H9 (cell line): ENCODE measurements around the gene DLG2. TPM values are rescaled to one million over a fixed set of nuclear protein-coding genes. Genes with fewer than 3 reads are reported as not detected.

ENCODE experiments used
- DNase-seq: peaks from one replicate; pipeline ENCODE4 v3.0.0-alpha.2; 2017
- H2AFZ ChIP-seq: one replicate; pipeline ENCODE4 v1.6.1; 2013; ENCODE audit warnings: mild to moderate bottlenecking, low read length, control low read depth, moderate library complexity
- H2AK5ac ChIP-seq: 2 replicates; pipeline ENCODE4 v1.6.1; 2013; ENCODE audit warnings: low read length, control low read depth, mixed read lengths; ENCODE audit not compliant: insufficient read length
- H2BK120ac ChIP-seq: one replicate; pipeline ENCODE4 v1.6.1; 2013; ENCODE audit warnings: low read depth, mild to moderate bottlenecking, low read length, control low read depth, inconsistent platforms; ENCODE audit not compliant: poor library complexity, severe bottlenecking
- H2BK12ac ChIP-seq: 2 replicates; pipeline ENCODE4 v1.6.1; 2013; ENCODE audit warnings: low read length, control low read depth, mixed read lengths, low read depth; ENCODE audit not compliant: insufficient read length
- H2BK15ac ChIP-seq: 2 replicates; pipeline ENCODE4 v1.6.1; 2013; ENCODE audit warnings: low read depth, low read length, control low read depth
- H2BK20ac ChIP-seq: one replicate; pipeline ENCODE4 v1.6.1; 2013; ENCODE audit warnings: low read depth, mild to moderate bottlenecking, low read length, control low read depth, inconsistent platforms; ENCODE audit not compliant: poor library complexity, severe bottlenecking
- H2BK5ac ChIP-seq: 2 replicates; pipeline ENCODE4 v1.6.1; 2013; ENCODE audit warnings: low read length, control low read depth, mixed read lengths; ENCODE audit not compliant: insufficient read length
- H3K14ac ChIP-seq: 2 replicates; pipeline ENCODE4 v1.6.1; 2013; ENCODE audit warnings: low read length, control low read depth; ENCODE audit not compliant: insufficient read depth
- H3K18ac ChIP-seq: 2 replicates; pipeline ENCODE4 v1.6.1; 2013; ENCODE audit warnings: low read depth, mild to moderate bottlenecking, mixed read lengths, low read length, control low read depth; ENCODE audit not compliant: insufficient read length
- H3K23ac ChIP-seq: 2 replicates; pipeline ENCODE4 v1.6.1; 2013; ENCODE audit warnings: low read length, control low read depth, mixed read lengths, low read depth; ENCODE audit not compliant: insufficient read length
- H3K23me2 ChIP-seq: 2 replicates; pipeline ENCODE4 v1.6.1; 2013; ENCODE audit warnings: low read depth, mild to moderate bottlenecking, mixed read lengths, low read length, control low read depth; ENCODE audit not compliant: insufficient read length, poor library complexity, severe bottlenecking
- H3K27ac ChIP-seq: 2 replicates; pipeline ENCODE4 v1.5.1; 2013; ENCODE audit warnings: low read length, control low read depth, mixed read lengths, low read depth; ENCODE audit not compliant: insufficient read length
- H3K27me3 ChIP-seq: 2 replicates; pipeline ENCODE4 v1.6.1; 2013; ENCODE audit warnings: low read length, control low read depth, inconsistent platforms; ENCODE audit not compliant: insufficient read depth
- H3K4ac ChIP-seq: 2 replicates; pipeline ENCODE4 v1.6.1; 2013; ENCODE audit warnings: low read depth, mild to moderate bottlenecking, control low read depth, inconsistent platforms, low read length, moderate library complexity
- H3K4me1 ChIP-seq: 2 replicates; pipeline ENCODE4 v1.6.1; 2013; ENCODE audit warnings: low read length, control low read depth, inconsistent platforms; ENCODE audit not compliant: insufficient read depth
- H3K4me2 ChIP-seq: 2 replicates; pipeline ENCODE4 v1.6.1; 2013; ENCODE audit warnings: low read length, control low read depth, mixed read lengths; ENCODE audit not compliant: insufficient read length, insufficient read depth
- H3K56ac ChIP-seq: 2 replicates; pipeline ENCODE4 v1.6.1; 2013; ENCODE audit warnings: low read depth, mild to moderate bottlenecking, mixed read lengths, low read length, control low read depth; ENCODE audit not compliant: insufficient read length
- H3K79me1 ChIP-seq: 2 replicates; pipeline ENCODE4 v1.6.1; 2013; ENCODE audit warnings: low read depth, mild to moderate bottlenecking, moderate library complexity, low read length, control low read depth, inconsistent platforms; ENCODE audit not compliant: insufficient read depth, poor library complexity, severe bottlenecking
- H3K79me2 ChIP-seq: 2 replicates; pipeline ENCODE4 v1.6.1; 2013; ENCODE audit warnings: low read length, control low read depth, inconsistent platforms; ENCODE audit not compliant: insufficient read depth
- H3K9ac ChIP-seq: 2 replicates; pipeline ENCODE4 v1.6.1; 2013; ENCODE audit warnings: low read length, control low read depth, mixed read lengths; ENCODE audit not compliant: insufficient read length; ENCODE audit errors: extremely low read depth
- H3K9me3 ChIP-seq: one replicate; pipeline ENCODE4 v1.6.1; 2013; ENCODE audit warnings: low read depth, low read length, inconsistent platforms; ENCODE audit not compliant: control insufficient read depth
- H3T11ph ChIP-seq: one replicate; pipeline ENCODE4 v1.6.1; 2013; ENCODE audit warnings: mild to moderate bottlenecking, low read length, control low read depth, inconsistent platforms
- H4K20me1 ChIP-seq: one replicate; pipeline ENCODE4 v1.6.1; 2013; ENCODE audit not compliant: control insufficient read depth, insufficient read length, insufficient read depth
- H4K5ac ChIP-seq: 2 replicates; pipeline ENCODE4 v1.6.1; 2013; ENCODE audit warnings: low read depth, mild to moderate bottlenecking, mixed read lengths, low read length, control low read depth; ENCODE audit not compliant: insufficient read length
- H4K8ac ChIP-seq: replicated peaks from 2 replicates; pipeline ENCODE4 v1.6.1; 2013; ENCODE audit warnings: low read length, control low read depth, mixed read lengths, low read depth; ENCODE audit not compliant: insufficient read length
- H4K91ac ChIP-seq: 2 replicates; pipeline ENCODE4 v1.6.1; 2013; ENCODE audit warnings: low read depth, mild to moderate bottlenecking, moderate library complexity, mixed read lengths, low read length, control low read depth; ENCODE audit not compliant: insufficient read length
- H3K27ac Mint-ChIP-seq, 3 experiments: 2 replicates in 2 of 3; 3 replicates in 1 of 3; pipeline ENCODE4 v1.8.0; 2020 to 2021; ENCODE audit warnings: mixed read lengths in 3 of 3, mild to moderate bottlenecking in 1 of 3, moderate library complexity in 1 of 3
- H3K27me3 Mint-ChIP-seq: 2 replicates; pipeline ENCODE4 v1.8.0; 2021; ENCODE audit warnings: low read depth, mild to moderate bottlenecking, moderate library complexity, mixed read lengths
- H3K36me3 Mint-ChIP-seq, 3 experiments: 2 replicates in 2 of 3; 3 replicates in 1 of 3; pipeline ENCODE4 v1.8.0; 2020 to 2021; ENCODE audit warnings: low read depth in 3 of 3, mixed read lengths in 3 of 3; ENCODE audit not compliant: insufficient read depth in 1 of 3
- H3K4me1 Mint-ChIP-seq, 2 experiments: 2 replicates each; pipeline ENCODE4 v1.8.0; 2020; ENCODE audit warnings: mixed read lengths in 2 of 2
- H3K4me3 Mint-ChIP-seq, 2 experiments: 2 replicates in 1 of 2; 3 replicates in 1 of 2; pipeline ENCODE4 v1.8.0; 2020 to 2021; ENCODE audit warnings: mild to moderate bottlenecking in 2 of 2, mixed read lengths in 2 of 2, moderate library complexity in 1 of 2
- H3K9me3 Mint-ChIP-seq, 2 experiments: 2 replicates in 1 of 2; 3 replicates in 1 of 2; pipeline ENCODE4 v1.8.0; 2020; ENCODE audit warnings: mild to moderate bottlenecking in 2 of 2, mixed read lengths in 2 of 2, moderate library complexity in 1 of 2
- CTCF ChIP-seq: fragments of 200-600 bp; sonication (generic); conservative IDR thresholded peaks from 3 replicates; pipeline ENCODE4 v1.8.0; 2021; ENCODE audit warnings: antibody characterized with exemption, mild to moderate bottlenecking
- WGBS: extraction: QIAGEN DNeasy Blood & Tissue Kit; methylation state at CpG from one replicate; pipeline ENCODE4 v1.1.7; 2013; ENCODE audit warnings: missing lambda C conversion rate, low lambda C conversion rate, mixed read lengths; ENCODE audit not compliant: insufficient read length; ENCODE audit errors: extremely low coverage; 5-methylcytosine and 5-hydroxymethylcytosine counted together
- total RNA-seq: library from RNA; stranded (reverse); gene quantifications from 2 replicates; pipeline ENCODE4 v1.2.1, GENCODE V29; 2021

DLG2 gene
- total RNA-seq, 1 experiment from 2014 or later = 8.0 TPM

GRCh38 chr11:84297570-84297969 is 1329.6 kb downstream of the DLG2 start:
- no peak overlapping the region for H3K4ac ChIP-seq
- no peak overlapping the region for H2BK20ac ChIP-seq
- no peak overlapping the region for H3K9ac ChIP-seq
- H3K27ac ChIP-seq = no peak overlapping the region
- no CpG with 5 or more reads among the region's 2 CpGs for WGBS
- H3K23me2 ChIP-seq = no peaks in the 10 kb centered on the region
- H4K5ac ChIP-seq = no peak overlapping the region
- Mint-ChIP-seq H3K27ac (no peak overlapping the region), H3K4me1 (no peaks in the 10 kb centered on the region), H3K4me3 (no peak overlapping the region), H3K9me3 (no peaks in the 10 kb centered on the region; a peak in 2 of 5 replicates), H3K27me3 (no peaks in the 10 kb centered on the region), H3K36me3 (no peaks in the 10 kb centered on the region; a peak in 1 of 7 replicates)
- H2AK5ac ChIP-seq = no peak overlapping the region
- H2BK15ac ChIP-seq = no peak overlapping the region
- H3K23ac ChIP-seq = no peak overlapping the region
- no peaks in the 10 kb centered on the region for H3K4me1 ChIP-seq
- H3K14ac ChIP-seq = no peak overlapping the region
- no peak overlapping the region for H3K18ac ChIP-seq
- H2BK5ac ChIP-seq = no peak overlapping the region
- H3K27me3 ChIP-seq = no peaks in the 10 kb centered on the region
- no peak overlapping the region for H3K4me2 ChIP-seq
- H4K20me1 ChIP-seq = no peaks in the 10 kb centered on the region
- H2BK12ac ChIP-seq = no peak overlapping the region
- H4K91ac ChIP-seq = no peak overlapping the region
- H4K8ac ChIP-seq = no peak overlapping the region
- no peak overlapping the region for H2BK120ac ChIP-seq
- no peak overlapping the region for H2AFZ ChIP-seq
- H3K79me2 ChIP-seq = no peaks in the 10 kb centered on the region
- no peak overlapping the region for H3K56ac ChIP-seq
- H3K9me3 ChIP-seq = no peaks in the 10 kb centered on the region
- no peak for TF ChIP-seq CTCF
- H3K79me1 ChIP-seq = no peaks in the 10 kb centered on the region
- no peak for DNase-seq
- H3T11ph ChIP-seq = no peak overlapping the region
